Ascending aorta (tissue), 2 donors: ENCODE results near the gene NRXN3. TPM values are rescaled to one million over a fixed set of nuclear protein-coding genes. Genes with fewer than 3 reads are reported as not detected.

ENCODE experiments used
- DNase-seq, 2 donors: peaks; one replicate each; pipeline ENCODE4 v3.0.0-alpha.2; 2019; ENCODE audit warnings: low spot score in 2 of 2
- H3K27ac ChIP-seq, 2 donors: fragments of 200-600 bp; sonication (generic); one replicate each; pipeline ENCODE4 v1.5.1; 2016 to 2017; ENCODE audit warnings: mild to moderate bottlenecking in 1 of 2
- H3K27me3 ChIP-seq: fragments of 200-600 bp; sonication (generic); one replicate; pipeline ENCODE4 v1.5.1; 2017
- H3K36me3 ChIP-seq, 2 donors: fragments of 200-600 bp; sonication (generic); one replicate each; pipeline ENCODE4 v1.5.1; 2016
- H3K4me1 ChIP-seq, 2 donors: fragments of 200-600 bp; sonication (generic); one replicate each; pipeline ENCODE4 v1.5.1; 2016 to 2017; ENCODE audit warnings: mild to moderate bottlenecking in 1 of 2
- H3K4me3 ChIP-seq, 2 donors: fragments of 200-600 bp; sonication (generic); one replicate each; pipeline ENCODE4 v1.5.1; 2016 to 2017; ENCODE audit warnings: mild to moderate bottlenecking in 1 of 2
- H3K9me3 ChIP-seq, 2 donors: fragments of 200-600 bp; sonication (generic); one replicate each; pipeline ENCODE4 v1.5.1; 2016
- intact Hi-C: fragments of 100-400 bp; cut with DNase I; formaldehyde crosslinking; loops from one replicate; pipeline ENCODE4 v1.15.1; 2023
- total RNA-seq: library from RNA; depleted of rRNA; stranded (reverse); fragments of >200 nt; gene quantifications from one replicate; pipeline ENCODE4 v1.1.0, GENCODE V29; 2016
- TF ChIP-seq, protein P1 (sequence below), 3 experiments: fragments of 200-600 bp in 2 of 3; fragments of 450-650 bp in 1 of 3; sonication (generic) in 2 of 3; IDR thresholded peaks; one replicate each; pipeline ENCODE4 v1.5.1; 2016 to 2019; ENCODE audit warnings: antibody characterized with exemption in 3 of 3, mild to moderate bottlenecking in 1 of 3, moderate library complexity in 1 of 3

Gene NRXN3
- total RNA-seq, 1 donor from 2014 or later, result 21.0 TPM

DNA sequence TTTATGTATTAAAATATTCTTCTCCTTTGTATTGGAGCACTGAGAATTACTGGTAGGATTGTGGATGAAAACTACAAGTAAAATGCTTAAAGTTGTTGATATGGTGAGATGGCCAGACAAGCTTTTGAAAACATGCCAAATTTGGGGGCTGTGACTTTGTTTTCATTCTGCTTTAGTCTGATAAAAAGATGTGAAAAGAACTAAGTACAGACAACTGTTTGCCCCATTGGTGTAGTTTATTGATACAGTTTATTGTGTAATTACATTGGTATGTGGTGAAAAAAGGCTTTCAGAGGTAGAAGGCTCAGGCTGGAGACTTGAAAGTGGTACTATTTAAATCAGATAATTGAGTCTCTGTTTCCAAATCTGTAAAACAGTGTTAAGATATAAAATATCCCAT, 1294.3 kb downstream of the NRXN3 start:
- DNase-seq, result no peak
- Histone ChIP-seq H3K27ac (no peak overlapping the region), H3K27me3 (no peaks in the 10 kb centered on the region), H3K4me3 (no peak overlapping the region), H3K36me3 (no peaks in the 10 kb centered on the region), H3K9me3 (no peaks in the 10 kb centered on the region), H3K4me1 (no peaks in the 10 kb centered on the region)
- TF ChIP-seq, protein P1, sequence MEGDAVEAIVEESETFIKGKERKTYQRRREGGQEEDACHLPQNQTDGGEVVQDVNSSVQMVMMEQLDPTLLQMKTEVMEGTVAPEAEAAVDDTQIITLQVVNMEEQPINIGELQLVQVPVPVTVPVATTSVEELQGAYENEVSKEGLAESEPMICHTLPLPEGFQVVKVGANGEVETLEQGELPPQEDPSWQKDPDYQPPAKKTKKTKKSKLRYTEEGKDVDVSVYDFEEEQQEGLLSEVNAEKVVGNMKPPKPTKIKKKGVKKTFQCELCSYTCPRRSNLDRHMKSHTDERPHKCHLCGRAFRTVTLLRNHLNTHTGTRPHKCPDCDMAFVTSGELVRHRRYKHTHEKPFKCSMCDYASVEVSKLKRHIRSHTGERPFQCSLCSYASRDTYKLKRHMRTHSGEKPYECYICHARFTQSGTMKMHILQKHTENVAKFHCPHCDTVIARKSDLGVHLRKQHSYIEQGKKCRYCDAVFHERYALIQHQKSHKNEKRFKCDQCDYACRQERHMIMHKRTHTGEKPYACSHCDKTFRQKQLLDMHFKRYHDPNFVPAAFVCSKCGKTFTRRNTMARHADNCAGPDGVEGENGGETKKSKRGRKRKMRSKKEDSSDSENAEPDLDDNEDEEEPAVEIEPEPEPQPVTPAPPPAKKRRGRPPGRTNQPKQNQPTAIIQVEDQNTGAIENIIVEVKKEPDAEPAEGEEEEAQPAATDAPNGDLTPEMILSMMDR (IDR thresholded peaks at IDR 0.05), result no peak
- intact Hi-C loops, result no loop called here

DNA sequence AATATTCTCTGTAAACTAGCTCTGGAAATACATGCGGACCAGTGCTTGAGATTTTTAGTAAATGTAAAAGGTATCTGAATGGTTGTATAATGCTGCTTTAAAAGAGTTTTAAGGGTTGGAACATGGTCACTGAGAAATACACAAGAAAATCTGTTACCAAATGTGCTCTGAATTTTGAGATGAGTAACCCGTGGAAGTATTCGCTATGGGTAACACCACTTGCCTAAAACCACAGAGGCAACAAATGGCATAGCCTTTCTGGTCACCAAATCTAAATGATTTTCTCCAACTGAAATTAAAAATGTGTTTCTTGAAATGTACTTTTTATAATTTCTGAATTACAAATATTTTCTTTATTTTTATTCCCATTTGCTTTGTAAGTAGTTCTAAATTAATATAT, 1295.5 kb downstream of the NRXN3 start:
- no peak overlapping the region for H3K4me3 ChIP-seq
- no peak for DNase-seq
- H3K36me3 ChIP-seq, result no peaks in the 10 kb centered on the region
- TF ChIP-seq, protein P1 (IDR thresholded peaks at IDR 0.05), result no peak
- intact Hi-C loops, result no loop called here
- no peak overlapping the region for H3K27ac ChIP-seq
- no peaks in the 10 kb centered on the region for H3K4me1 ChIP-seq
- no peaks in the 10 kb centered on the region for H3K9me3 ChIP-seq
- H3K27me3 ChIP-seq, result no peaks in the 10 kb centered on the region

DNA sequence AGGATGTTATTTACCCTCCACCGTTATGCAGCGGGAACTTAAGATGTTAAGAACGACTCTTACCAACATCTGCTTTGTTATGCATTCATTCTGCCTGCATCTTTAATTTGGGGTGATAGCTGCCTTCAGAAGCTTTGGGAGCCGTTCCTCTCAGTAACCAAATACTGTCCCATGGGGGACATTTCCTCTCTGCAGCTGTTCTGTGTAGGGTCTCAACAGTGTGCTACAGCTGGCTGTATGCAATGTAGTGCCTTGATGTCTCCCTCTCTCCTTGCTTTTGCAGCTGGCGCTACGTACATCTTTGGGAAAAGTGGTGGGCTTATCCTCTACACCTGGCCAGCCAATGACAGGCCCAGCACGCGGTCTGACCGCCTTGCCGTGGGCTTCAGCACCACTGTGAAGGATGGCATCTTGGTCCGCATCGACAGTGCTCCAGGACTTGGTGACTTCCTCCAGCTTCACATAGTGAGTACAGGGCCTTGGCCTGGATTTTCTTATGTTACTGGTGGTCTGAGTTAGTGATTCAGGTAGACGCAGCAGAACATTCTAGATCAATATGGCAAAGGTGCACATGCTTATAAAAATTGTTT, 1296.9 kb downstream of the NRXN3 start:
- TF ChIP-seq, protein P1 (IDR thresholded peaks at IDR 0.05), result no peak
- Histone ChIP-seq H3K4me1 (no peaks in the 10 kb centered on the region), H3K9me3 (no peaks in the 10 kb centered on the region), H3K4me3 (no peak overlapping the region), H3K27ac (no peak overlapping the region), H3K27me3 (no peaks in the 10 kb centered on the region), H3K36me3 (no peaks in the 10 kb centered on the region)
- intact Hi-C loops, result no loop called here
- DNase-seq, result no peak

DNA sequence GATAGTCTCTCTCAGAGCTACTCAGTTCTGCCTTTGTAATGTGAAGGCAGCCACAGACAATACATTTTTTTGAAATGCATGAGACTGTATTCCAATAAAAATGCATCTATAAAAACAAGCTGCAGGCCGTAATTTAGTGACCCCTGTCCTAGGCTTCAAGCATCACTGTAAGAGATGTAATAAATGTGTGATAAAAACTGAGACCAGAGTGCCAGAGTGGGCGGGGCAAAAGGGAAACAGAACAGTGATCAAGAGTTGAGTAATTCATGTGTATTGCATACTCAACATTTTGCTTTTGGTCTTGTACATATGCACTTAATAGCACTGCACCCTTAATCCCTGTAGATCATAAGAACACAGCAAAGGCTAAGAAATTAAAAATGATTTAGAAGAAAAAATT, 1297.7 kb downstream of the NRXN3 start:
- H3K36me3 ChIP-seq, result no peaks in the 10 kb centered on the region
- TF ChIP-seq, protein P1 (IDR thresholded peaks at IDR 0.05), result no peak
- DNase-seq, result no peak
- no peaks in the 10 kb centered on the region for H3K4me1 ChIP-seq
- H3K4me3 ChIP-seq, result no peak overlapping the region
- H3K9me3 ChIP-seq, result no peaks in the 10 kb centered on the region
- no peaks in the 10 kb centered on the region for H3K27me3 ChIP-seq
- H3K27ac ChIP-seq, result no peak overlapping the region
- intact Hi-C loops, result no loop called here

DNA sequence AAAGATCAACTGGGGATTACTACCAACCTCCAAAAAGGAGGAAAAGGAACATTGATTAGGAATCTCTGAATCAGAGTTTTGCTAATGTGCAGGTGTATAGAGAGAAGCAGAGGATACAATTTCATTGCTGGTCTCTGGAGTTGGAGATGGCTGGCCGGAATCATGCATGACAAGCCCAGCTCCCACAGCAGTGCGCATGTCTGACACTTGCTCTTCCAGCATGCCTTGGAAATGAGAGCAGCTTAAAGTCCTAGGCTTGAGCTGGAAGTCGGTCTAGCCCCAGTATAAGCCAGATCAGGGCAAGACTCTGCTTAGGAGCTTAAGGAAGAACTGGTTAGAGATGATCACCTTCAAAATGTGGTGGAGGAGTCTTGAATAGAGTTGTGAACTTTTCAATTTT, 1298.3 kb downstream of the NRXN3 start:
- Histone ChIP-seq H3K4me1 (no peaks in the 10 kb centered on the region), H3K27ac (no peak overlapping the region), H3K36me3 (no peaks in the 10 kb centered on the region), H3K27me3 (no peaks in the 10 kb centered on the region), H3K4me3 (no peak overlapping the region), H3K9me3 (no peaks in the 10 kb centered on the region)
- DNase-seq, result no peak
- intact Hi-C loops, result no loop called here
- TF ChIP-seq, protein P1 (IDR thresholded peaks at IDR 0.05), result no peak

DNA sequence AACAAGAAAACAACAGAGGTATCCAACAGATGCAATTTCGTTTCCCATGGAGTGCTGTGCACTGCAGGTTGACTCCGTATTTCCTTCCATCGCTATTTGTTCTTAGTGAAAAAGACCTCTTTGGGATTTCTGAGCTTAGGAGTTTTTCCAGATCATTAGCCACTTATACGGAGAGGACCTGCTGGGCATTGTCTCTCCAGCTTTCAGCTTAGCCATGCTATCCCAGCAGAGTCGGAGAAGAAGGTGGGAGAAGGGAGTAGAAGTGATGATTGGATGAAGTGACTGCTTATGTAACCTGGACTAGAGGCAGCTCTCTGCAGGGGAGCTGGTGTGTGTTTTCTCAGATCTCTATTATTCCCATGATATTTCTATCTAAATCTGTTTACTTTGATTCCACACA, 1303.5 kb downstream of the NRXN3 start:
- intact Hi-C loops, result no loop called here
- Histone ChIP-seq H3K36me3 (no peaks in the 10 kb centered on the region), H3K27ac (no peak overlapping the region), H3K9me3 (no peaks in the 10 kb centered on the region), H3K4me1 (no peaks in the 10 kb centered on the region), H3K27me3 (no peaks in the 10 kb centered on the region), H3K4me3 (no peak overlapping the region)
- no peak for DNase-seq
- TF ChIP-seq, protein P1 (IDR thresholded peaks at IDR 0.05), result no peak
